HG03432 (cell line): ENCODE data around the gene PCDHA13.
"Not testable (repeated sequence)": the region's sequence is repeated elsewhere in the genome, so short reads cannot be mapped to it uniquely, and the experiment has no call there.

Experiments used
- ATAC-seq: cut with Tn5 transposase; IDR thresholded peaks from one replicate; pipeline ENCODE4 v1.9.1; 2021; ENCODE audit warnings: mild to moderate bottlenecking, moderate library complexity; ENCODE audit not compliant: unreplicated experiment

PCDHA13 gene

DNA sequence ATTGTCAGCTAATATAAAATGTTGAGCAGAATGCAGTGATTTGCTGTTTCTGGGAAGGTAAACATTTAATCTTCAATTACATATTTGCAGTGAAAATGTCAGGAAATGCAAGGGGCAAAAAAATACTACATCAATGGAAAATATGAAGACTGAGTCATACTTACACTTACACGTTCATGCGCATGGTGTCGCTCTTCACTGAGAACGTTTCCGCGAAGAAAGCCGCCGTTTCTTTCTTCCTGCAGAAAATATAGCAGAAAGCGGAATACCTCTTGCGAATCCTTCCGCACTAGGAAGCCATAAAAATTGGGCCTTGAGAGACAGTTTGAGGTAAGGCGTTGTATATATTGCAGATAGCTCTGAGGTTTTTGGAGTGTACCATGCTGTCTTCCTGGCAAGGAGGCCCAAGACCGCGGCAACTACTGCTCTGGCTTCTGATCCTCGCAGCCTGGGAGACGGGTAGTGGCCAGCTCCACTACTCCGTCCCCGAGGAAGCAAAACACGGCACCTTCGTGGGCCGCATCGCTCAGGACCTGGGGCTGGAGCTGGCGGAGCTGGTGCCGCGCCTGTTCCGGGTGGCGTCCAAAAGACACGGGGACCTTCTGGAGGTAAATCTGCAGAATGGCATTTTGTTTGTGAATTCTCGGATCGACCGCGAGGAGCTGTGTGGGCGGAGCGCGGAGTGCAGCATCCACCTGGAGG is at the start of gene PCDHA13:
Gene PCDHA13 (plus strand): TSS at position 236 of the 702 bp plus-strand sequence. CDS start 145 bp downstream, at position 381.
- no peak for ATAC-seq

- no peak for ATAC-seq
Observed at GRCh38 chr5:140833993-140834392, 47.9 kb upstream of the PCDHA13 start, which contains the start of gene PCDHA7. Gene PCDHA7 (plus strand): TSS chr5:140834269. CDS start chr5:140834384, 115 bp downstream.

DNA sequence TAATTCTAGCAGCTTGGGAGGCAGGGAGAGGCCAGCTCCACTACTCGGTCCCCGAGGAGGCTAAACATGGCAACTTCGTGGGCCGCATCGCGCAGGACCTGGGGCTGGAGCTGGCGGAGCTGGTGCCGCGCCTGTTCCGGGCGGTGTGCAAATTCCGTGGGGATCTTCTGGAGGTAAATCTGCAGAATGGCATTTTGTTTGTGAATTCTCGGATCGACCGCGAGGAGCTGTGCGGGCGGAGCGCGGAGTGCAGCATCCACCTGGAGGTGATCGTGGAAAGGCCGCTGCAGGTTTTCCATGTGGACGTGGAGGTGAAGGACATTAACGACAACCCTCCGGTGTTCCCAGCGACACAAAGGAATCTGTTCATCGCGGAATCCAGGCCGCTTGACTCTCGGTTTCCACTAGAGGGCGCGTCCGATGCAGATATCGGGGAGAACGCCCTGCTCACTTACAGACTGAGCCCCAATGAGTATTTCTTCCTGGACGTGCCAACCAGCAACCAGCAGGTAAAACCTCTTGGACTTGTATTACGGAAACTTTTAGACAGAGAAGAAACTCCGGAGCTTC is 47.4 kb upstream of the PCDHA13 start:
- not testable (repeated sequence) for ATAC-seq

DNA sequence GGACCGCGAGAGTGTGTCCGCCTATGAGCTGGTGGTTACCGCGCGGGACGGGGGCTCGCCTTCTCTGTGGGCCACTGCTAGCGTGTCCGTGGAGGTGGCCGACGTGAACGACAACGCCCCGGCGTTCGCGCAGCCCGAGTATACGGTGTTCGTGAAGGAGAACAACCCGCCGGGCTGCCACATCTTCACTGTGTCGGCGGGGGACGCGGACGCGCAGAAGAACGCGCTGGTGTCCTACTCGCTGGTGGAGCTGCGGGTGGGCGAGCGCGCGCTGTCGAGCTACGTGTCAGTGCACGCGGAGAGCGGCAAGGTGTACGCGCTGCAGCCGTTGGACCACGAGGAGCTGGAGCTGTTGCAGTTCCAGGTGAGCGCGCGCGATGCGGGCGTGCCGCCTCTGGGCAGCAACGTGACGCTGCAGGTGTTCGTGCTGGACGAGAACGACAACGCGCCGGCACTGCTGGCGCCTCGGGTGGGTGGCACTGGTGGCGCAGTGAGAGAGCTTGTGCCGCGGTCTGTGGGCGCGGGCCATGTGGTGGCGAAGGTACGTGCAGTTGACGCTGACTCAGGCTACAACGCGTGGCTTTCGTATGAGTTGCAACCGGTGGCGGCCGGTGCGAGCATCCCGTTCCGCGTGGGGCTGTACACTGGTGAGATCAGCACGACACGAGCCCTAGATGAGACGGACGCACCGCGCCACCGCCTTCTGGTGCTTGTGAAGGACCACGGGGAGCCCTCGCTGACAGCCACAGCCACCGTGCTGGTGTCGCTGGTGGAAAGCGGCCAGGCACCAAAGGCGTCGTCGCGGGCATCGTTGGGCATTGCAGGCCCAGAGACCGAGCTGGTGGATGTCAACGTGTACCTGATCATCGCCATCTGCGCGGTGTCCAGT is 46.1 kb upstream of the PCDHA13 start:
- ATAC-seq = no peak

GRCh38 chr5:140840978-140841962 is 40.7 kb upstream of the PCDHA13 start, which contains the start of gene PCDHA8:
Gene PCDHA8 (plus strand): TSS chr5:140841187. CDS start chr5:140841322, 135 bp downstream.
- ATAC-seq = no peak

DNA sequence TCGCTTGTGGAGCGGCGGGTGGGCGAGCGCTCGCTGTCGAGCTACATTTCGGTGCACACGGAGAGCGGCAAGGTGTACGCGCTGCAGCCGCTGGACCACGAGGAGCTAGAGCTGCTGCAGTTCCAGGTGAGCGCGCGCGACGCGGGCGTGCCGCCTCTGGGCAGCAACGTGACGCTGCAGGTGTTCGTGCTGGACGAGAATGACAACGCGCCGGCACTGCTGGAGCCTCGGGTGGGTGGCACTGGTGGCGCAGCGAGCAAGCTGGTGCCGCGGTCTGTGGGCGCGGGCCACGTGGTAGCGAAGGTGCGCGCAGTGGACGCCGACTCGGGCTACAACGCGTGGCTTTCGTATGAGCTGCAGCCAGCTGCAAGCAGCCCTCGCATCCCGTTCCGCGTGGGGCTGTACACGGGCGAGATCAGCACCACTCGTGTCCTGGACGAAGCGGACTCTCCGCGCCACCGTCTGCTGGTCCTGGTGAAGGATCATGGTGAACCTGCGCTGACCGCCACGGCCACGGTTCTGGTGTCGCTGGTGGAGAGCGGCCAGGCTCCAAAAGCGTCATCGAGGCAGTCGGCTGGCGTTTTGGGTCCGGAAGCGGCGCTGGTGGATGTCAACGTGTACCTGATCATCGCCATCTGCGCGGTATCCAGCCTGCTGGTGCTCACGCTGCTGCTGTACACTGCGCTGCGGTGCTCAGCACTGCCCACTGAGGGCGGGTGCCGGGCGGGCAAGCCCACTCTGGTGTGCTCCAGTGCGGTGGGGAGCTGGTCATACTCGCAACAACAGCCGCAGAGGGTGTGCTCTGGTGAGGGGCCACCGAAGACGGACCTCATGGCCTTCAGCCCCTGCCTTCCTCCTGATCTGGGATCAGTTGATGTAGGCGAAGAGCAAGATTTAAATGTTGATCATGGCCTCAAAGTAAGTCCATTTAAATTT is 38.9 kb upstream of the PCDHA13 start:
- ATAC-seq = no peak

DNA sequence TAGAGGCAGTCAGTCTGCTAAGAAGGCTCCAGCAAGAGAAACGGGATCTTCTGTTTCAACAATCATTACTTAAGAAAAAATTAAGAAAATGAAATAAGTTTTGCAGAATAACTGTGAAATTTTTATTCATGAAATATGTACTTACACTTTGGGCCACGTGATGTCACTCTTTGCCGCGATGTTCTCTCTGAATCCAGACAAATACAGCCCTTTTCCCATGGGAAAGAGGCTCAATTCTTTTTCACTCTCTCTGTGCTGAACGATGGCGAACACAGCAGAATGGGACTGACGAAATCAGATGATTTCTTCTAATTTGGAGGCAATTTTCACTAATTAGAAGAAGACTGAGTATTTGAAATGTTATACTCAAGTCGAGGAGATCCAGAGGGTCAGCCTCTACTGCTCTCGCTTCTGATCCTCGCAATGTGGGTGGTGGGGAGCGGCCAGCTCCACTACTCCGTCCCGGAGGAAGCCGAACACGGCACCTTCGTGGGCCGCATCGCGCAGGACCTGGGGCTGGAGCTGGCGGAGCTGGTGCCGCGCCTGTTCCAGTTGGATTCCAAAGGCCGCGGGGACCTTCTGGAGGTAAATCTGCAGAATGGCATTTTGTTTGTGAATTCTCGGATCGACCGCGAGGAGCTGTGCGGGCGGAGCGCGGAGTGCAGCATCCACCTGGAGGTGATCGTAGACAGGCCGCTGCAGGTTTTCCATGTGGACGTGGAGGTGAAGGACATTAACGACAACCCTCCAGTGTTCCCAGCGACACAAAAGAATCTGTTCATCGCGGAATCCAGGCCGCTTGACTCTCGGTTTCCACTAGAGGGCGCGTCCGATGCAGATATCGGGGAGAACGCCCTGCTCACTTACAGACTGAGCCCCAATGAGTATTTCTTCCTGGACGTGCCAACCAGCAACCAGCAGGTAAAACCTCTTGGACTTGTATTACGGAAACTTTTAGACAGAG is 33.5 kb upstream of the PCDHA13 start, which contains the start of gene PCDHA9:
Gene PCDHA9 (plus strand): TSS at position 244 of the 964 bp plus-strand sequence. CDS start 114 bp downstream, at position 358.
- ATAC-seq = not testable (repeated sequence)

DNA sequence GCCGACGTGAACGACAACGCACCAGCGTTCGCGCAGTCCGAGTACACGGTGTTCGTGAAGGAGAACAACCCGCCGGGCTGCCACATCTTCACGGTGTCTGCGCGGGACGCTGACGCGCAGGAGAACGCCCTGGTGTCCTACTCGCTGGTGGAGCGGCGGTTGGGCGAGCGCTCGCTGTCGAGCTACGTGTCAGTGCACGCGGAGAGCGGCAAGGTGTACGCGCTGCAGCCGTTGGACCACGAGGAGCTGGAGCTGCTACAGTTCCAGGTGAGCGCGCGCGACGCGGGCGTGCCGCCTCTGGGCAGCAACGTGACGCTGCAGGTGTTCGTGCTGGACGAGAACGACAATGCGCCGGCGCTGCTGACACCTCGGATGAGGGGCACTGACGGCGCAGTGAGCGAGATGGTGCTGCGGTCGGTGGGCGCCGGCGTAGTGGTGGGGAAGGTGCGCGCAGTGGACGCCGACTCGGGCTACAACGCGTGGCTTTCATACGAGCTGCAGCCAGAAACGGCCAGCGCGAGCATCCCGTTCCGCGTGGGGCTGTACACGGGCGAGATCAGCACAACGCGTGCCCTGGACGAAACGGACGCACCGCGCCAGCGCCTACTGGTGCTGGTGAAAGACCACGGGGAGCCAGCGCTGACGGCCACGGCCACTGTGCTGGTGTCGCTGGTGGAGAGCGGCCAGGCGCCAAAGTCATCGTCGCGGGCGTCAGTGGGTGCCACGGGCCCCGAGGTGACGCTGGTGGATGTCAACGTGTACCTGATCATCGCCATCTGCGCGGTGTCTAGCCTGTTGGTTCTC is 31.9 kb upstream of the PCDHA13 start:
- ATAC-seq = not testable (repeated sequence)

DNA sequence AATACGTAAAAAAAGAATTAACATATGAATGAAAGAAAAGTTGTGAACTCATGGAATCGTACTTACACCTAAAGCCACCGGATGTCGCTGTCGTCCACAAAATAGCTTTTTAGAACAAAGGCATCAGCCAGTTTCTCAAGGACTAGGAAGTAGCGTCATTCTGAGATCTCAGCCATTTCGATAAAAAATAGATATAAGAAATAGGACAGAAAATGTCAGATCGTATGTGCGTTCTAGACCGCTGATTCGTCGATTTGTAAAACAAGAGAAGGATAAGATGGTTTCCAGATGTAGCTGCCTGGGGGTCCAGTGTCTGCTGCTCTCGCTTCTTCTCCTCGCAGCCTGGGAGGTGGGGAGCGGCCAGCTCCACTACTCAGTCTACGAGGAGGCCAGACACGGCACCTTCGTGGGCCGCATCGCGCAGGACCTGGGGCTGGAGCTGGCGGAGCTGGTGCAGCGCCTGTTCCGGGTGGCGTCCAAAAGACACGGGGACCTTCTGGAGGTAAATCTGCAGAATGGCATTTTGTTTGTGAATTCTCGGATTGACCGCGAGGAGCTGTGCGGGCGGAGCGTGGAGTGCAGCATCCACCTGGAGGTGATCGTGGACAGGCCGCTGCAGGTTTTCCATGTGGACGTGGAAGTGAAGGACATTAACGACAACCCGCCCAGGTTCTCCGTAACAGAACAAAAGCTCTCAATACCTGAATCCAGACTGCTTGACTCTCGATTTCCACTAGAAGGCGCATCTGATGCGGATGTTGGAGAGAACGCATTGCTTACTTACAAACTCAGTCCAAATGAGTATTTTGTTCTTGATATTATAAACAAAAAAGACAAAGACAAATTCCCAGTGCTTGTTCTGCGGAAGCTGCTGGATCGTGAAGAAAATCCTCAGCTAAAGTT is 25.9 kb upstream of the PCDHA13 start, which contains the start of gene PCDHA10:
Gene PCDHA10 (plus strand): TSS at position 126 of the 903 bp plus-strand sequence. CDS start 152 bp downstream, at position 278.
- ATAC-seq = no peak

DNA sequence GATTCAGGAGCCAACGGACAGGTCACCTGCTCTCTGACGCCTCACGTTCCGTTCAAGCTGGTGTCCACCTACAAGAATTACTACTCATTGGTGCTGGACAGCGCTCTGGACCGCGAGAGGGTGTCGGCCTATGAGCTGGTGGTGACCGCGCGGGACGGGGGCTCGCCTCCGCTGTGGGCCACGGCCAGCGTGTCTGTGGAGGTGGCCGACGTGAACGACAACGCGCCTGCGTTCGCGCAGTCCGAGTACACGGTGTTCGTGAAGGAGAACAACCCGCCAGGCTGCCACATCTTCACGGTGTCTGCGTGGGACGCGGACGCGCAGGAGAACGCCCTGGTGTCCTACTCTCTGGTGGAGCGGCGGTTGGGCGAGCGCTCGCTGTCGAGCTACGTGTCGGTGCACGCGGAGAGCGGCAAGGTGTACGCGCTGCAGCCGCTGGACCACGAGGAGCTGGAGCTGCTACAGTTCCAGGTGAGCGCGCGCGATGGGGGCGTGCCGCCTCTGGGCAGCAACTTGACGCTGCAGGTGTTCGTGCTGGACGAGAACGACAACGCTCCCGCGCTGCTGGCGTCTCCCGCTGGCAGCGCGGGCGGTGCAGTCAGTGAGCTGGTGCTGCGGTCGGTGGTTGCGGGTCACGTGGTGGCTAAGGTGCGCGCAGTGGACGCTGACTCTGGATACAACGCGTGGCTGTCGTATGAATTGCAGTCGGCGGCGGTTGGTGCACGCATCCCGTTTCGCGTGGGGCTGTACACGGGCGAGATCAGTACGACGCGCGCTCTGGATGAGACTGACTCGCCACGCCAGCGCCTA is 24.5 kb upstream of the PCDHA13 start:
- no peak for ATAC-seq

- ATAC-seq = no peak
Observed at GRCh38 chr5:140857987-140858240, 24.0 kb upstream of the PCDHA13 start.

DNA sequence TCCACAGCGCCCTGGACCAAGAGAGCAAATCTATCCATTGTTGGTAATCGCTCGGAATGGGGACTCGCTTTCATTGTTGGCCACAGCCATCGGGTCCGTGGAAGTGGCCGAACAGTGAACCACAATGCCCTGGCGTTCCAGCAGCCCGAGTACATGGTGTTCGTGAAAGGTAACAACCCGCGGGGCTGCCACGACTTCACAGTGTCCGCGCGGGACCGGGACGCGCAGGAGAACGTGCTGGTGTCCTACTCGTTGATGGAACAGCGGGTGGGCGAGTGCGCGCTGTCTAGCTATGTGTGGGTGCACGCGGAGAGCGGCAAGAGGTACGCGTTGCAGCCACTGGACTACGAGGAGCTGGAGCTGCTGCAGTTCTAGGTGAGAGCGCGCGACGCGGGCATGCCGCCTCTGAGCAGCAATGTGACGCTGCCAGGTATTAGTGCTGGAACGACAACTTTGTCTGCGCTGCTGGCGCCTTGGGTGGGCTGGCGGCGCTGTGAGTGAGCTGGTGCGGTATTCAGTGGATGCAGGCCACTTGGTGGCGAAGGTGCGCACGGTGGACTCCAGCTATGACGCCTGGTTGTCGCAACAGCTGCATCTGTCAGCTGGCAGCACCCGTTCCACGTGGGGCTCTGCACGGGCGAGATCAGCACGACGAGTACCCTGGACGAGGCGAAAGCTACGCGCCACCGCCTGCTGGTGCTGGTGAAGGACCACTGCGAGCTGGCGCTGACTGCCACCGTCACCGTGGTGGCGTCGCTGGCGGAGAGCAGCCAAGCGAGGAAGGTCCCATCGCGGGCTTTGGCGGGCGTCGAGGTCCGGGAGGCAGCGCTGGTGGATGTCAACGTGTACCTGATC is 19.3 kb upstream of the PCDHA13 start:
- no peak for ATAC-seq

- ATAC-seq = no peak
Observed at GRCh38 chr5:140868721-140869554, 13.0 kb upstream of the PCDHA13 start, which contains the start of gene PCDHA11. Gene PCDHA11 (plus strand): TSS chr5:140868957. CDS start chr5:140869104, 147 bp downstream.
